Endodermal cell (in vitro differentiated cells): ENCODE data around the gene FTO. TPM values are rescaled to one million over a fixed set of nuclear protein-coding genes. Genes with fewer than 3 reads are reported as not detected.

Experiments used
- DNase-seq: peaks from one replicate; pipeline ENCODE4 v3.0.0-alpha.2; 2017
- H3K27ac ChIP-seq: 2 replicates; pipeline ENCODE4 v1.5.1; 2013; ENCODE audit warnings: mild to moderate bottlenecking, low read depth, low read length, moderate library complexity
- H3K27me3 ChIP-seq: 2 replicates; pipeline ENCODE4 v1.6.1; 2013; ENCODE audit warnings: mild to moderate bottlenecking, low read length, moderate library complexity; ENCODE audit not compliant: insufficient read depth, control insufficient read depth, poor library complexity, severe bottlenecking
- H3K36me3 ChIP-seq: 2 replicates; pipeline ENCODE4 v1.7.0; 2013; ENCODE audit warnings: mild to moderate bottlenecking, low read length, moderate library complexity; ENCODE audit not compliant: control insufficient read depth, insufficient read depth
- H3K4me1 ChIP-seq: one replicate; pipeline ENCODE4 v1.7.0; 2013; ENCODE audit warnings: low read length; ENCODE audit not compliant: control insufficient read depth, insufficient read depth
- H3K4me3 ChIP-seq: 2 replicates; pipeline ENCODE4 v1.5.1; 2013; ENCODE audit warnings: mild to moderate bottlenecking, low read length, moderate library complexity
- H3K9ac ChIP-seq: 2 replicates; pipeline ENCODE4 v1.6.1; 2013; ENCODE audit warnings: mild to moderate bottlenecking, low read length, moderate library complexity; ENCODE audit not compliant: poor library complexity, severe bottlenecking; ENCODE audit errors: extremely low read depth
- H3K9me3 ChIP-seq: 2 replicates; pipeline ENCODE4 v1.6.1; 2013; ENCODE audit warnings: mild to moderate bottlenecking, low read length, moderate library complexity; ENCODE audit not compliant: control insufficient read depth
- H3K27ac Mint-ChIP-seq: 2 replicates; pipeline ENCODE4 v1.8.0; 2020; ENCODE audit warnings: mixed read lengths
- H3K27me3 Mint-ChIP-seq: 2 replicates; pipeline ENCODE4 v1.8.0; 2021; ENCODE audit warnings: mild to moderate bottlenecking, mixed read lengths; ENCODE audit not compliant: insufficient read depth
- H3K36me3 Mint-ChIP-seq: 2 replicates; pipeline ENCODE4 v1.8.0; 2020; ENCODE audit warnings: low read depth, mixed read lengths
- H3K4me1 Mint-ChIP-seq: 2 replicates; pipeline ENCODE4 v1.8.0; 2020; ENCODE audit warnings: mixed read lengths
- H3K4me3 Mint-ChIP-seq: 2 replicates; pipeline ENCODE4 v1.8.0; 2020; ENCODE audit warnings: mild to moderate bottlenecking, moderate library complexity, mixed read lengths
- H3K9me3 Mint-ChIP-seq: 2 replicates; pipeline ENCODE4 v1.8.0; 2020; ENCODE audit warnings: mild to moderate bottlenecking, mixed read lengths
- CTCF ChIP-seq: fragments of 200-600 bp; sonication (generic); conservative IDR thresholded peaks from 2 replicates; pipeline ENCODE4 v1.5.0; 2021; ENCODE audit warnings: antibody characterized with exemption, mild to moderate bottlenecking
- WGBS, 2 experiments: methylation state at CpG; one replicate each; pipeline versions ENCODE4 v1.1.5 to v1.1.7; 2013; ENCODE audit warnings: missing lambda C conversion rate in 2 of 2, mixed read lengths in 1 of 2; ENCODE audit not compliant: insufficient coverage in 1 of 2, insufficient read length in 1 of 2; 5-methylcytosine and 5-hydroxymethylcytosine counted together
- total RNA-seq, 2 donors: library from RNA; stranded (reverse); fragmentation: NEBNext Ultra II Directional in 1 of 2; extraction: Animal tissue kit (Norgen Biotek cat#: 25700) in 1 of 2; gene quantifications; 2 replicates in 1 of 2; 3 replicates in 1 of 2; pipeline ENCODE4 v1.2.1, GENCODE V29; 2021

The FTO gene
- total RNA-seq, 2 donors from 2014 or later = 80.3 to 102 TPM

- H3K27ac Mint-ChIP-seq = no peak overlapping the region
- no peaks in the 10 kb centered on the region for H3K27me3 Mint-ChIP-seq
- H3K9me3 ChIP-seq = no peaks in the 10 kb centered on the region
- peaks cover 9% of the 10 kb centered on the region for H3K4me1 ChIP-seq
- WGBS, 2 experiments = 91% methylated on average over 5 of the region's 5 CpGs; no CpG with 5 or more reads in 1 of the 2 experiments
- no peak overlapping the region for H3K4me3 ChIP-seq
- H3K4me3 Mint-ChIP-seq = no peak overlapping the region
- no peaks in the 10 kb centered on the region for H3K36me3 Mint-ChIP-seq
- H3K4me1 Mint-ChIP-seq = peaks cover 17% of the 10 kb centered on the region
- H3K27ac ChIP-seq = no peak overlapping the region
- no peaks in the 10 kb centered on the region for H3K27me3 ChIP-seq
- no peaks in the 10 kb centered on the region for H3K9me3 Mint-ChIP-seq
- H3K9ac ChIP-seq = no peak overlapping the region
- DNase-seq = no peak
- no peak for TF ChIP-seq CTCF
- no peaks in the 10 kb centered on the region for H3K36me3 ChIP-seq
Measured at GRCh38 chr16:53986793-53987192, 282.8 kb downstream of the FTO start.

- Histone ChIP-seq H3K4me1 (peaks cover 15% of the 10 kb centered on the region), H3K4me3 (no peak overlapping the region), H3K9ac (no peak overlapping the region), H3K9me3 (no peaks in the 10 kb centered on the region), H3K27me3 (no peaks in the 10 kb centered on the region), H3K36me3 (no peaks in the 10 kb centered on the region), H3K27ac (no peak overlapping the region)
- TF ChIP-seq CTCF = no peak
- Mint-ChIP-seq H3K4me1 (peaks cover 29% of the 10 kb centered on the region), H3K4me3 (no peak overlapping the region), H3K9me3 (no peaks in the 10 kb centered on the region), H3K27me3 (no peaks in the 10 kb centered on the region), H3K27ac (no peak overlapping the region), H3K36me3 (no peaks in the 10 kb centered on the region)
- DNase-seq = no peak
- WGBS, 2 experiments = 93% methylated on average over 2 of the region's 2 CpGs; no CpG with 5 or more reads in 1 of the 2 experiments
Measured at GRCh38 chr16:53988136-53988535, 284.2 kb downstream of the FTO start.

GRCh38 chr16:53989597-53989996 is 285.6 kb downstream of the FTO start:
- Histone ChIP-seq H3K9ac (no peak overlapping the region), H3K27ac (no peak overlapping the region), H3K9me3 (no peaks in the 10 kb centered on the region), H3K4me3 (no peak overlapping the region), H3K36me3 (no peaks in the 10 kb centered on the region), H3K4me1 (peaks cover 15% of the 10 kb centered on the region), H3K27me3 (no peaks in the 10 kb centered on the region)
- DNase-seq = no peak
- Mint-ChIP-seq H3K27me3 (no peaks in the 10 kb centered on the region), H3K27ac (no peak overlapping the region), H3K4me3 (no peak overlapping the region), H3K9me3 (no peaks in the 10 kb centered on the region), H3K4me1 (peaks cover 22% of the 10 kb centered on the region), H3K36me3 (no peaks in the 10 kb centered on the region)
- no peak for TF ChIP-seq CTCF
- 94 to 97% methylated on average over 2 of the region's 3 CpGs for WGBS, 2 experiments
